RWPE2 (cell line): ENCODE results near the gene TP53AIP1.
A peak's percentile ranks its signal among the peaks of the same experiment; 100 is the strongest.

Source experiments
- ATAC-seq: fragments of 200-7000 bp; cut with Tn5 transposase; 3 replicates; pipeline ENCODE4 v1.9.1; 2021; ENCODE audit warnings: low read depth
- DNase-seq: peaks from one replicate; pipeline ENCODE4 v3.0.0-alpha.2; 2020; ENCODE audit warnings: low spot score
- H3K27ac ChIP-seq: fragments of 450-650 bp; 2 replicates; pipeline ENCODE4 v1.5.1; 2017; ENCODE audit warnings: mild to moderate bottlenecking; ENCODE audit not compliant: poor library complexity, severe bottlenecking
- H3K27me3 ChIP-seq: fragments of 250-450 bp; sonication (Bioruptor Pico); 2 replicates; pipeline ENCODE4 v1.5.1; 2021; ENCODE audit warnings: mild to moderate bottlenecking, moderate library complexity; ENCODE audit not compliant: insufficient read depth, poor library complexity, severe bottlenecking
- H3K36me3 ChIP-seq: fragments of 250-450 bp; sonication (Bioruptor Pico); 2 replicates; pipeline ENCODE4 v1.5.1; 2020; ENCODE audit warnings: low read depth, mild to moderate bottlenecking, moderate library complexity
- H3K4me1 ChIP-seq: fragments of 250-450 bp; sonication (Bioruptor Pico); 2 replicates; pipeline ENCODE4 v1.5.1; 2021; ENCODE audit warnings: mild to moderate bottlenecking, moderate library complexity; ENCODE audit not compliant: insufficient read depth, poor library complexity, severe bottlenecking
- H3K4me3 ChIP-seq: fragments of 250-450 bp; sonication (Bioruptor Pico); 2 replicates; pipeline ENCODE4 v1.5.1; 2021; ENCODE audit warnings: mild to moderate bottlenecking, moderate library complexity; ENCODE audit not compliant: severe bottlenecking
- H3K9me3 ChIP-seq: fragments of 250-450 bp; sonication (Bioruptor Pico); 2 replicates; pipeline ENCODE4 v1.5.1; 2021; ENCODE audit warnings: mild to moderate bottlenecking, moderate library complexity; ENCODE audit not compliant: severe bottlenecking
- TF ChIP-seq, protein P1 (sequence below): fragments of 450-650 bp; IDR thresholded peaks from one replicate; pipeline ENCODE4 v1.5.1; 2017; ENCODE audit warnings: mild to moderate bottlenecking, moderate library complexity; ENCODE audit not compliant: poor library complexity, severe bottlenecking

The TP53AIP1 gene

GRCh38 chr11:128902515-128903066, 40.1 kb downstream of the TP53AIP1 start:
- Histone ChIP-seq H3K9me3 (no peaks in the 10 kb centered on the region), H3K27me3 (no peaks in the 10 kb centered on the region), H3K36me3 (no peaks in the 10 kb centered on the region), H3K4me1 (peaks cover 26% of the 10 kb centered on the region), H3K4me3 (no peak overlapping the region), H3K27ac (peak overlapping the region; percentile 72)
- ATAC-seq (0 out of 3 replicates have a peak, but pooled peaks have one; percentile 15), DNase-seq (no peak)
- TF ChIP-seq, protein P1, sequence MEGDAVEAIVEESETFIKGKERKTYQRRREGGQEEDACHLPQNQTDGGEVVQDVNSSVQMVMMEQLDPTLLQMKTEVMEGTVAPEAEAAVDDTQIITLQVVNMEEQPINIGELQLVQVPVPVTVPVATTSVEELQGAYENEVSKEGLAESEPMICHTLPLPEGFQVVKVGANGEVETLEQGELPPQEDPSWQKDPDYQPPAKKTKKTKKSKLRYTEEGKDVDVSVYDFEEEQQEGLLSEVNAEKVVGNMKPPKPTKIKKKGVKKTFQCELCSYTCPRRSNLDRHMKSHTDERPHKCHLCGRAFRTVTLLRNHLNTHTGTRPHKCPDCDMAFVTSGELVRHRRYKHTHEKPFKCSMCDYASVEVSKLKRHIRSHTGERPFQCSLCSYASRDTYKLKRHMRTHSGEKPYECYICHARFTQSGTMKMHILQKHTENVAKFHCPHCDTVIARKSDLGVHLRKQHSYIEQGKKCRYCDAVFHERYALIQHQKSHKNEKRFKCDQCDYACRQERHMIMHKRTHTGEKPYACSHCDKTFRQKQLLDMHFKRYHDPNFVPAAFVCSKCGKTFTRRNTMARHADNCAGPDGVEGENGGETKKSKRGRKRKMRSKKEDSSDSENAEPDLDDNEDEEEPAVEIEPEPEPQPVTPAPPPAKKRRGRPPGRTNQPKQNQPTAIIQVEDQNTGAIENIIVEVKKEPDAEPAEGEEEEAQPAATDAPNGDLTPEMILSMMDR: no peak

DNA sequence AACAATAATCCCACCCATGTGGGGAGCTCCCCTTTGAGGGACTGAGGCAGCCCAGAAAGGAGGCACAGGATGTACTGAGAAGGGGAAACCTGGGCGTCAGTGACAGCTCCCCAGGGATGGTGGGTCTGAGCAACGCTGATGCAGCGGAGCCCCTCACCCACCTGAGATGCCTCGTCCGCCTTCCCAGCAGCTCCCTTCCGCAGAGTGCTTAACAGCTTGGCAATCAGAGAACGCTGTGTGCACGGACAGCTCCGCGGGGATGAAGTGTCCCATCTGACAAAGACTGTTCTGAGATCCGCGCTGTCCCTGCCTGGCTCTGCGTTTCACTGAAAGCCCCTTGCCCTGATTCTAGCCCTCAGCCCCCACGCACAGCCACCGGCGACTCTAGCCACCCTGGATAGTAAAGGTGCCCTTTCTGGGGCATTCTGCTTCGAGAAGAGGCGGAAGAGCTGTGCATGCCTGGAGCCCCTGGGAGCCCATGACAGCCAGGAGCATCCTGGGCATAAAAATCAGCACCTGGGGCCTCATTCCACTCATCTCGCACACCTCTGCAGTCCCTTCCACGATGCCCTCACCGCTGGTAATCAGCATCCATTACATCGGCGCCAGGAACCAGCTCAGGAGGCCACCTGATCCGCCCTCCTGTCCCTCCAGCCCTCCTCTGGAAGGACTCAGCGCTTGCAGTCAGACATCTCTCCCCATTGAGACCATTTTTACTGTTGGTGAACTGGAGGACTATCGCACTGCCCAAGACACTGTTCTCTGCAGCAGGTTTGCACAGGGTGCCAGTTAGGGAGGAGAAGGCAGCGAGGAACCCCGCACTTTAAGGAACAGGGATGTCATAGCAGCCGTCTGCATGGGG, 40.8 kb downstream of the TP53AIP1 start:
- H3K27me3 ChIP-seq: no peaks in the 10 kb centered on the region
- no peak for DNase-seq

GRCh38 chr11:128900468-128900867, 42.2 kb downstream of the TP53AIP1 start:
- no peak for DNase-seq
- ATAC-seq: no peak

More for the DNA sequence above, 40.8 kb downstream of the TP53AIP1 start:
- peaks cover 23% of the 10 kb centered on the region for H3K4me1 ChIP-seq
- peak overlapping the region; percentile 72 for H3K27ac ChIP-seq
- no peaks in the 10 kb centered on the region for H3K36me3 ChIP-seq
- TF ChIP-seq, protein P1: no peak
- no peak overlapping the region for H3K4me3 ChIP-seq
- ATAC-seq: no peak
- no peaks in the 10 kb centered on the region for H3K9me3 ChIP-seq

GRCh38 chr11:128898580-128899344, 43.9 kb downstream of the TP53AIP1 start:
- Histone ChIP-seq H3K27me3 (no peaks in the 10 kb centered on the region), H3K4me1 (peaks cover 10% of the 10 kb centered on the region), H3K27ac (no peak overlapping the region), H3K9me3 (no peaks in the 10 kb centered on the region), H3K36me3 (no peaks in the 10 kb centered on the region), H3K4me3 (no peak overlapping the region)
- DNase-seq: no peak
- no peak; the same call in 2 of the 3 replicates for ATAC-seq
- TF ChIP-seq, protein P1: no peak

More at GRCh38 chr11:128900468-128900867, 42.2 kb downstream of the TP53AIP1 start:
- Histone ChIP-seq H3K4me3 (no peak overlapping the region), H3K36me3 (no peaks in the 10 kb centered on the region), H3K9me3 (no peaks in the 10 kb centered on the region), H3K27ac (no peak overlapping the region), H3K4me1 (peaks cover 19% of the 10 kb centered on the region), H3K27me3 (no peaks in the 10 kb centered on the region)
- TF ChIP-seq, protein P1: no peak
